Psoas muscle (tissue), 8 donors: Measurements from ENCODE around the gene PRKACA. TPM values are rescaled to one million over a fixed set of nuclear protein-coding genes. Genes with fewer than 3 reads are reported as not detected.
"Not testable (repeated sequence)": the region's sequence is repeated elsewhere in the genome, so short reads cannot be mapped to it uniquely, and the experiment has no call there.

Source experiments
- ATAC-seq, 4 donors: fragments of 200-7000 bp; cut with Tn5 transposase; one replicate each; pipeline ENCODE4 v1.9.1; 2020; ENCODE audit warnings: moderate library complexity in 3 of 4, mild to moderate bottlenecking in 2 of 4
- DNase-seq, 2 donors: peaks; one replicate each; pipeline ENCODE4 v3.0.0-alpha.2; 2020
- H3K27ac ChIP-seq: fragments of 200-600 bp; one replicate; pipeline ENCODE4 v1.8.0; 2022
- H3K27me3 ChIP-seq, 3 donors: fragments of 200-600 bp in 1 of 3; one replicate each; pipeline versions ENCODE4 v1.6.1 to v1.8.0; 2013 to 2022; ENCODE audit warnings: low read length in 2 of 3, mild to moderate bottlenecking in 2 of 3, moderate library complexity in 1 of 3; ENCODE audit not compliant: insufficient read depth in 3 of 3
- H3K36me3 ChIP-seq, 2 donors: fragments of 200-600 bp in 1 of 2; one replicate each; pipeline versions ENCODE4 v1.6.1 to v1.8.0; 2013 to 2022; ENCODE audit warnings: low read depth in 1 of 2, mild to moderate bottlenecking in 1 of 2, moderate library complexity in 1 of 2; ENCODE audit not compliant: insufficient read depth in 1 of 2
- H3K4me1 ChIP-seq: fragments of 200-600 bp; one replicate; pipeline ENCODE4 v1.8.0; 2022
- H3K4me3 ChIP-seq: fragments of 200-600 bp; one replicate; pipeline ENCODE4 v1.8.0; 2022; ENCODE audit warnings: mild to moderate bottlenecking
- H3K9me3 ChIP-seq: fragments of 200-600 bp; one replicate; pipeline ENCODE4 v1.8.0; 2022
- WGBS, 3 donors: extraction: QIAGEN DNeasy Blood & Tissue Kit; methylation state at CpG; one replicate each; pipeline versions ENCODE4 v1.1.6 to v1.1.7; 2013; 5-methylcytosine and 5-hydroxymethylcytosine counted together
- intact Hi-C, 2 donors: fragments of 100-400 bp; cut with DNase I; formaldehyde crosslinking; loops; one replicate each; pipeline versions ENCODE4 v1.11.0 to v1.14.2; 2022
- polyA plus RNA-seq, 3 donors: library from polyadenylated mRNA; stranded (reverse); fragments of 200-250 nt; gene quantifications; one replicate each; pipeline ENCODE4 v1.2.3, GENCODE V29; 2013
- total RNA-seq, 4 donors: library from RNA; stranded (reverse); fragmentation: NEBNext Ultra II Directional in 2 of 4; extraction: Animal tissue kit (Norgen Biotek cat#: 25700) in 2 of 4; gene quantifications; one replicate each; pipeline versions ENCODE4 v1.2.1 to v1.2.4, GENCODE V29; 2021 to 2023
- TF ChIP-seq, protein P1 (sequence below): fragments of 200-600 bp; IDR thresholded peaks from one replicate; pipeline ENCODE4 v1.8.0; 2022; ENCODE audit warnings: antibody characterized with exemption
- donor health status: healthy with polysubstance abuse.
- donor health status: DM: no; HTN: no; CAD: no; lungs with moderate emphysema.
- donor health status: Bipolar disorder and iron deficiency.
- donor health status: healthy.
- donor health status: DM: yes; HTN: yes; CAD: no.
- donor health status: DM: no; HTN: no; CAD: no.
- donor health status: DM: no; HTN: no; CAD: no.
- donor health status: DM: yes; HTN: yes; CAD: no.

Gene PRKACA
- total and polyA plus RNA-seq, 7 donors, result 99.3 to 509 (median 209) TPM

- Histone ChIP-seq H3K27me3 (peaks cover 0 to 23% (median 15%) of the 10 kb centered on the region in 3 donors), H3K36me3 (no peaks in the 10 kb centered on the region), H3K9me3 (no peaks in the 10 kb centered on the region), H3K27ac (no peak overlapping the region), H3K4me1 (no peaks in the 10 kb centered on the region), H3K4me3 (no peak overlapping the region)
- WGBS, 3 donors, result 75 to 83% (median 78%) methylated on average over 6 of the region's 6 CpGs
- TF ChIP-seq, protein P1, sequence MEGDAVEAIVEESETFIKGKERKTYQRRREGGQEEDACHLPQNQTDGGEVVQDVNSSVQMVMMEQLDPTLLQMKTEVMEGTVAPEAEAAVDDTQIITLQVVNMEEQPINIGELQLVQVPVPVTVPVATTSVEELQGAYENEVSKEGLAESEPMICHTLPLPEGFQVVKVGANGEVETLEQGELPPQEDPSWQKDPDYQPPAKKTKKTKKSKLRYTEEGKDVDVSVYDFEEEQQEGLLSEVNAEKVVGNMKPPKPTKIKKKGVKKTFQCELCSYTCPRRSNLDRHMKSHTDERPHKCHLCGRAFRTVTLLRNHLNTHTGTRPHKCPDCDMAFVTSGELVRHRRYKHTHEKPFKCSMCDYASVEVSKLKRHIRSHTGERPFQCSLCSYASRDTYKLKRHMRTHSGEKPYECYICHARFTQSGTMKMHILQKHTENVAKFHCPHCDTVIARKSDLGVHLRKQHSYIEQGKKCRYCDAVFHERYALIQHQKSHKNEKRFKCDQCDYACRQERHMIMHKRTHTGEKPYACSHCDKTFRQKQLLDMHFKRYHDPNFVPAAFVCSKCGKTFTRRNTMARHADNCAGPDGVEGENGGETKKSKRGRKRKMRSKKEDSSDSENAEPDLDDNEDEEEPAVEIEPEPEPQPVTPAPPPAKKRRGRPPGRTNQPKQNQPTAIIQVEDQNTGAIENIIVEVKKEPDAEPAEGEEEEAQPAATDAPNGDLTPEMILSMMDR, result no peak
- no peak for ATAC-seq
- DNase-seq, result no peak
- intact Hi-C loops, result no loop called here
Measured at GRCh38 chr19:14054099-14054498, 63.5 kb downstream of the PRKACA start.

GRCh38 chr19:14053500-14053899 is 64.1 kb downstream of the PRKACA start:
- no peaks in the 10 kb centered on the region for H3K4me1 ChIP-seq
- no peak for DNase-seq
- TF ChIP-seq, protein P1, result no peak
- H3K36me3 ChIP-seq, result no peaks in the 10 kb centered on the region
- H3K9me3 ChIP-seq, result no peaks in the 10 kb centered on the region
- intact Hi-C loops, result no loop called here
- peaks cover 0 to 17% (median 13%) of the 10 kb centered on the region in 3 donors for H3K27me3 ChIP-seq
- H3K4me3 ChIP-seq, result no peak overlapping the region
- ATAC-seq, result no peak
- WGBS, 3 donors, result 81 to 84% (median 83%) methylated on average over 9 to 11 of the region's 11 CpGs
- H3K27ac ChIP-seq, result no peak overlapping the region

- H3K27me3 ChIP-seq, result peaks cover 0 to 13% (median 8%) of the 10 kb centered on the region in 3 donors
- DNase-seq (no peak), ATAC-seq (no peak)
- WGBS, 3 donors, result 86 to 93% (median 88%) methylated on average over 3 of the region's 3 CpGs
- no peaks in the 10 kb centered on the region for H3K9me3 ChIP-seq
- intact Hi-C loops, result no loop called here
- no peak overlapping the region for H3K27ac ChIP-seq
- no peaks in the 10 kb centered on the region for H3K36me3 ChIP-seq
- no peak overlapping the region for H3K4me3 ChIP-seq
- TF ChIP-seq, protein P1, result no peak
- H3K4me1 ChIP-seq, result no peaks in the 10 kb centered on the region
Measured at GRCh38 chr19:14053032-14053431, 64.5 kb downstream of the PRKACA start.

- H3K9me3 ChIP-seq, result no peaks in the 10 kb centered on the region
- intact Hi-C loops, result no loop called here
- TF ChIP-seq, protein P1, result no peak
- ATAC-seq, result no peak
- H3K4me3 ChIP-seq, result no peak overlapping the region
- H3K36me3 ChIP-seq, result no peaks in the 10 kb centered on the region
- no peaks in the 10 kb centered on the region for H3K4me1 ChIP-seq
- no peak overlapping the region for H3K27ac ChIP-seq
- peaks cover 0 to 7% (median 5%) of the 10 kb centered on the region in 3 donors for H3K27me3 ChIP-seq
- DNase-seq, result no peak
- 80 to 92% (median 82%) methylated on average over 6 of the region's 6 CpGs for WGBS, 3 donors
Measured at GRCh38 chr19:14052470-14052869, 65.1 kb downstream of the PRKACA start.

DNA sequence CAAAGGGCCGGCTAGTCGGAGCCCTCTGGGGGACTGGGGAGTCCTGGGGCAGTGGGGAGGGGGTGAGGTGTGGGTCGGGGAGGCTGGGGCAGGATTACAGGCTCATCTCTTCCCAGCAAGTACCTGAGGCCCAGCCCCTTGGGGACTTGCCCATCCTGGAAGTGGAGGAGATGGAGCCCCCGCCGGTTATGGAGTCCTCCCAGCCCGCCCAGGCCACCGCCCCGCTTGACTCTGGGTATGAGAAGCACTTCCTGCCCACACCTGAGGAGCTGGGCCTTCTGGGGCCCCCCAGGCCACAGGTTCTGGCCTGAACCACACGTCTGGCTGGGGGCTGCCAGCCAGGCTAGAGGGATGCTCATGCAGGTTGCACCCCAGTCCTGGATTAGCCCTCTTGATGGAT is 65.6 kb downstream of the PRKACA start:
- peaks cover 0 to 4% (median 3%) of the 10 kb centered on the region in 3 donors for H3K27me3 ChIP-seq
- H3K36me3 ChIP-seq, result no peaks in the 10 kb centered on the region
- TF ChIP-seq, protein P1, result no peak
- WGBS, 3 donors, result 78 to 86% (median 84%) methylated on average over 9 of the region's 9 CpGs
- intact Hi-C loops, result no loop called here
- DNase-seq (no peak), ATAC-seq (no peak)
- H3K4me3 ChIP-seq, result no peak overlapping the region
- H3K27ac ChIP-seq, result no peak overlapping the region
- no peaks in the 10 kb centered on the region for H3K9me3 ChIP-seq
- no peaks in the 10 kb centered on the region for H3K4me1 ChIP-seq

DNA sequence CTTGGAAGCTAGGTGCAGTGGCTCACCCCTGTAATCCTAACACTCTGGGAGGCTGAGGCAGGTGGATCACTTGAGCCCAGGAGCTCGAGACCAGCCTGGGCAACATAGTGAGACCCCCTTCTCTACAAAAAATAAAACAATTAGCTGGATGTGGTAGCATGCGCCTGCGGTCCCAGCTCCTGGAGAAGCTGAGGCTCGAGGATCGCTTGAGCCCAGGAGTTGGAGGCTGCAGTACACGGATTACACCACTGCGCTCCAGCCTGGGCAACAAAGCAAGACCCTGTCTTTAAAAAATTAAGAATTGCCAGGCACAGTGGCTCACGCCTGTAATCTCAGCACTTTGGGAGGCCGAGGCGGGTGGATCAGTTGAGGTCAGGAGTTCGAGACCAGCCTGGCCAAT is 66.6 kb downstream of the PRKACA start:
- H3K9me3 ChIP-seq, H3K27ac ChIP-seq, H3K27me3 ChIP-seq, H3K4me3 ChIP-seq, DNase-seq, intact Hi-C loops, ATAC-seq, H3K36me3 ChIP-seq, H3K4me1 ChIP-seq: not testable (repeated sequence)
- 89 to 95% (median 93%) methylated on average over 11 of the region's 11 CpGs for whole genome bisulfite sequencing, 3 donors
